Nephron progenitor cell (in vitro differentiated cells): ENCODE results near the gene MAST4.
"Not testable (repeated sequence)": the region's sequence is repeated elsewhere in the genome, so short reads cannot be mapped to it uniquely, and the experiment has no call there.

Experiments
- DNase-seq: peaks from one replicate; pipeline ENCODE4 v3.0.0; 2021
- H3K27ac Mint-ChIP-seq: 2 replicates; pipeline ENCODE4 v1.8.0; 2021; ENCODE audit warnings: mild to moderate bottlenecking, moderate library complexity, mixed read lengths
- H3K27me3 Mint-ChIP-seq: 2 replicates; pipeline ENCODE4 v1.8.0; 2021; ENCODE audit warnings: mild to moderate bottlenecking, low read depth, mixed read lengths; ENCODE audit not compliant: poor library complexity
- H3K36me3 Mint-ChIP-seq: 2 replicates; pipeline ENCODE4 v1.8.0; 2021; ENCODE audit warnings: low read depth, mixed read lengths
- H3K4me1 Mint-ChIP-seq: 2 replicates; pipeline ENCODE4 v1.8.0; 2021; ENCODE audit warnings: mixed read lengths
- H3K4me3 Mint-ChIP-seq: 2 replicates; pipeline ENCODE4 v1.8.0; 2021; ENCODE audit warnings: mild to moderate bottlenecking, moderate library complexity, mixed read lengths
- H3K9me3 Mint-ChIP-seq: 2 replicates; pipeline ENCODE4 v1.8.0; 2021; ENCODE audit warnings: mild to moderate bottlenecking, moderate library complexity, mixed read lengths
- TF ChIP-seq, protein P1 (sequence below): fragments of 200-600 bp; sonication (generic); IDR thresholded peaks from 2 replicates; pipeline ENCODE4 v1.5.0; 2021; ENCODE audit warnings: antibody characterized with exemption

MAST4 gene

DNA sequence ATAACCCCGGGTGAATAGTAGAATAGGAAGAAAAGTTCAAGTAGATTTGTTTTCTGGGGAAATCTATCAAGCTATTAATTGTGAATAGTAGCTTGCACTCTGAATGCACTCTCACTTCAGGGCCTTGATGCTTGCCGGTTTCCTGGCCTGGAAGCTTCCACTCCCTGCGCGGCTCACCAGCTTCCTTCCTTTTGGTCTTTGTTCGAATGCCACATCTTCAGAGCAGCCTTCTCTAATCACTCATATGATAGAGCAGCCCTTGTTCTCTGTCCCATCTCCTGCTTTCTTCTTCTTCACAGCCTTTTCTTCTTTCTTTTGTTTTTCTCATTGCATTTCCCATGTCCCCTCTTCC lies 146.7 kb downstream of the MAST4 start:
- no peaks in the 10 kb centered on the region for H3K36me3 Mint-ChIP-seq
- no peak for DNase-seq
- H3K27me3 Mint-ChIP-seq = no peaks in the 10 kb centered on the region
- no peak overlapping the region for H3K4me3 Mint-ChIP-seq
- peaks cover 5% of the 10 kb centered on the region for H3K9me3 Mint-ChIP-seq
- TF ChIP-seq, protein P1, sequence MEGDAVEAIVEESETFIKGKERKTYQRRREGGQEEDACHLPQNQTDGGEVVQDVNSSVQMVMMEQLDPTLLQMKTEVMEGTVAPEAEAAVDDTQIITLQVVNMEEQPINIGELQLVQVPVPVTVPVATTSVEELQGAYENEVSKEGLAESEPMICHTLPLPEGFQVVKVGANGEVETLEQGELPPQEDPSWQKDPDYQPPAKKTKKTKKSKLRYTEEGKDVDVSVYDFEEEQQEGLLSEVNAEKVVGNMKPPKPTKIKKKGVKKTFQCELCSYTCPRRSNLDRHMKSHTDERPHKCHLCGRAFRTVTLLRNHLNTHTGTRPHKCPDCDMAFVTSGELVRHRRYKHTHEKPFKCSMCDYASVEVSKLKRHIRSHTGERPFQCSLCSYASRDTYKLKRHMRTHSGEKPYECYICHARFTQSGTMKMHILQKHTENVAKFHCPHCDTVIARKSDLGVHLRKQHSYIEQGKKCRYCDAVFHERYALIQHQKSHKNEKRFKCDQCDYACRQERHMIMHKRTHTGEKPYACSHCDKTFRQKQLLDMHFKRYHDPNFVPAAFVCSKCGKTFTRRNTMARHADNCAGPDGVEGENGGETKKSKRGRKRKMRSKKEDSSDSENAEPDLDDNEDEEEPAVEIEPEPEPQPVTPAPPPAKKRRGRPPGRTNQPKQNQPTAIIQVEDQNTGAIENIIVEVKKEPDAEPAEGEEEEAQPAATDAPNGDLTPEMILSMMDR = no peak
- peaks cover 8% of the 10 kb centered on the region for H3K4me1 Mint-ChIP-seq
- H3K27ac Mint-ChIP-seq = peak overlapping the region; percentile 62

DNA sequence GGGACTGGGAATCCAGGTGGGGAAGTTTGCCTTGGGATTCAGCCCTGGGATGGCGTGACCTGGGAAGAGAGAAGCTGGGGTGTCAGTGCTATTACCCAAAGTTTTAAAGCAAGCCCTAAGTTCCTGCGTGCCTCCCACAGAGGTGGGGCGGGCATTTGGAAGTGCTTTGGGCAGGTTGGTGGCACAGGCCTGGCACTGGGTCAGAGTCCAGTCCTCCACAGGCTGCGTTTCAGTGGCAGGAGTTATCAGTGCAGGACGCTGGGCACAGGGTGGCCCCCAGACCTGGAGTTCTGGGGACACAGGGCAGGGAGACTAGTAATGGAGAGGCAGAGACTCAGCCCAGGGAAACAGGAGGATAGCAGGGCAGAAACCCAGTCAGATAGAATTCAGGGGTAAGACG lies 147.2 kb downstream of the MAST4 start:
- Mint-ChIP-seq H3K4me3 (no peak overlapping the region), H3K36me3 (no peaks in the 10 kb centered on the region), H3K27me3 (no peaks in the 10 kb centered on the region), H3K4me1 (peaks cover 8% of the 10 kb centered on the region), H3K27ac (peak overlapping the region; percentile 62), H3K9me3 (peaks cover 5% of the 10 kb centered on the region)
- TF ChIP-seq, protein P1 = no peak
- no peak for DNase-seq

DNA sequence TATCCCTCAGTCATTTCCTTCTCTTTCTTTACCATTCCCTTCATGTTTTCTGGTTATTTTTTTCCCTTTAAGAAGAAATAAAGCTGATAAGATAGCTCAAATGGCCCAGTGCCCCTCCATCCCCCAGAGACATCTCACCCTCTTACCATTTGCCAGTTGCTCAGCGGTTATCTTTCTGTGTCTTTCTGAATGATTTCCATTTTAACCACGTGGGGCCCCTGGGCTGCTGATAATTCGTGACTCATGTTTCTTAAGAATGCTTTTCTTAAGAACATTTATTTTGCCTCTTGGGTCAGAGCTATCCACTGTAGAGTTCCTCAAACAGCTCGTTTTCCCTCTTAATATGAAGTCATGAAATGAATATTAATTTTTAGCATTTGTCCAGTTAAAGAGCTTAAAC lies 147.8 kb downstream of the MAST4 start:
- no peak for DNase-seq
- Mint-ChIP-seq H3K27me3 (no peaks in the 10 kb centered on the region), H3K36me3 (no peaks in the 10 kb centered on the region), H3K4me1 (peaks cover 8% of the 10 kb centered on the region), H3K9me3 (peaks cover 11% of the 10 kb centered on the region), H3K27ac (no peak overlapping the region), H3K4me3 (no peak overlapping the region)
- TF ChIP-seq, protein P1 = no peak

DNA sequence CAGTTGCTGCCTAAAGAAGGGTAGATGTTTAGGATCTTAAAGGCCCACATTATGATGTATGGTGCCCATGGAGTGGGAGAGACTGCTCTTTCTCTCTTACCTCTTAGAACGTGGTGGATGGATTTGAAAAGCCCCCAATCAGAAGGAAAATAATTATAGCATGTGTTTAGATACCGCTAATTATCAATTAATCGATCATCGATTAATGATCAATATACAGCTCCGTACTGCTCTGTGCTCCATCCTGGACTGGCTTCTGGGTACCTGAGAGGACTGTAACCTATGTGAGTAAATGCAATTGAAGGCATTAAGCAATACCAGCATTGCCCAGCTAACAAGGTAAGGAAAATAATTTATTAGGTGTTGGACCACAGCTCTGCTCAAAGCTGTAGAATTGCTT lies 149.1 kb downstream of the MAST4 start:
- Mint-ChIP-seq H3K4me3 (no peak overlapping the region), H3K27ac (no peak overlapping the region)
- DNase-seq = no peak

DNA sequence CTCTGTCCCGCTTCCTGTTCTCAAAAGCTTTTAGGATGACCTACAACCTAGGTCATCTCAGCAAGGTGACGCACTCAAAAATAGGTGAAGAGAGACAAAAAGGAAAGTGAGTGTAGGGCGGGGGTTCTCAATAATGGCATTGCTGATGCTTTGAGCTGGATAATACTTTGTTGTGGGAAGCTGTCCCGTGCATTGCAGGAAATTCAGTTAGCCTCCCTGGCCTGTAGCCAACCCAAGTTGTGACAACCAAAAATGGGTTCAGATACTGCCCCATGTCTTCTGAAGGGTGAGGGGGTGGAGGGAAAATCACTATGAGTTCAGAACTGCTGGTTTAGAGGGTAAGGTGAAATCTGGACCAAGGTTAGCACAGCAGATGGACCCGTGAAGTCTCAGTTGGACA lies 151.4 kb downstream of the MAST4 start:
- H3K9me3 Mint-ChIP-seq = peaks cover 26% of the 10 kb centered on the region

More for the DNA sequence above, 149.1 kb downstream of the MAST4 start:
- Mint-ChIP-seq H3K9me3 (peaks cover 23% of the 10 kb centered on the region), H3K4me1 (no peaks in the 10 kb centered on the region), H3K27me3 (no peaks in the 10 kb centered on the region), H3K36me3 (peaks cover 11% of the 10 kb centered on the region)
- TF ChIP-seq, protein P1 = no peak

DNA sequence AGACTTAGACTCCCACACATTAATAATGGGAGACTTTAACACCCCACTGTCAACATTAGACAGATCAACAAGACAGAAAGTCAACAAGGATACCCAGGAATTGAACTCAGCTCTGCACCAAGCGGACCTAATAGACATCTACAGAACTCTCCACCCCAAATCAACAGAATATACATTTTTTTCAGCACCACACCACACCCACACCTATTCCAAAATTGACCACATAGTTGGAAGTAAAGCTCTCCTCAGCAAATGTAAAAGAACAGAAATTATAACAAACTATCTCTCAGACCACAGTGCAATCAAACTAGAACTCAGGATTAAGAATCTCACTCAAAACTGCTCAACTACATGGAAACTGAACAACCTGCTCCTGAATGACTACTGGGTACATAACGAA lies 156.5 kb downstream of the MAST4 start:
- H3K9me3 Mint-ChIP-seq = peaks cover 21% of the 10 kb centered on the region
- H3K4me3 Mint-ChIP-seq, DNase-seq, H3K27me3 Mint-ChIP-seq, H3K27ac Mint-ChIP-seq, H3K4me1 Mint-ChIP-seq: not testable (repeated sequence)
- H3K36me3 Mint-ChIP-seq = peaks cover 15% of the 10 kb centered on the region

More for the DNA sequence above, 151.4 kb downstream of the MAST4 start:
- Mint-ChIP-seq H3K36me3 (peaks cover 15% of the 10 kb centered on the region), H3K4me1 (no peaks in the 10 kb centered on the region), H3K4me3 (no peak overlapping the region), H3K27ac (no peak overlapping the region), H3K27me3 (peaks cover 3% of the 10 kb centered on the region)
- TF ChIP-seq, protein P1 = no peak
- DNase-seq = no peak
